GM13977 (cell line): Measurements from ENCODE around the gene SLAIN1.

ENCODE experiments used
- DNase-seq: peaks from one replicate; pipeline ENCODE4 v3.0.0; 2012; ENCODE audit warnings: low spot score
- CTCF ChIP-seq: IDR thresholded peaks from 2 replicates; pipeline ENCODE4 v1.5.1; 2012; ENCODE audit warnings: mild to moderate bottlenecking, control low read depth; ENCODE audit not compliant: insufficient read depth; ENCODE audit errors: extremely low read depth, missing control alignments
- in situ Hi-C: fragments of 300-500 bp; cut with MboI; formaldehyde crosslinking; loops from one replicate; pipeline ENCODE4 v1.12.0; 2022; ENCODE audit warnings: low sequenced_read_pairs, low pct_unique_long_range_greater_than_20kb, mixed read lengths, inconsistent platforms; ENCODE audit not compliant: unreplicated experiment

Gene SLAIN1

GRCh38 chr13:77800219-77800618 is 102.7 kb downstream of the SLAIN1 start:
- TF ChIP-seq CTCF, result no peak
- DNase-seq, result no peak
- in situ Hi-C loops, result no loop called here

DNA sequence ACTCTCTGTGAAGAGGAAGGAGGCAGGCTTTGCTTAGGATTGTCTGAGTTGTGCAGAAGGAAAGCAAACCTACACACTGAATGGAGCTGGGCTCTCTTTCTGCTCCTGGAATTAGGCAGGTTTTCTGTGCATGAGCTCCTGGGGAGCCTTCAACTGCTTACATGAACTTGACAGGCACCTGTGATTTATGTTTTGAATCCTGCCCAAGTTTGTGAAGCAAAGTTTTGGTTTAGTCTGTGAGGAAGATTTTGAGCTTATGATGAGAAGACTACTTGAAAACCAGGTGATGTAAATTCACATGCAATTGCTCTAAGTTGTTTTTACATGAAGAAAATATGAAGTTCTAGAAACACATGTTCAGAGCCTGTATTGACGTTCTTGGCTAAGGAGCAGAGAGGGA is 109.0 kb downstream of the SLAIN1 start:
- in situ Hi-C loops, result no loop called here
- TF ChIP-seq CTCF, result no peak

DNA sequence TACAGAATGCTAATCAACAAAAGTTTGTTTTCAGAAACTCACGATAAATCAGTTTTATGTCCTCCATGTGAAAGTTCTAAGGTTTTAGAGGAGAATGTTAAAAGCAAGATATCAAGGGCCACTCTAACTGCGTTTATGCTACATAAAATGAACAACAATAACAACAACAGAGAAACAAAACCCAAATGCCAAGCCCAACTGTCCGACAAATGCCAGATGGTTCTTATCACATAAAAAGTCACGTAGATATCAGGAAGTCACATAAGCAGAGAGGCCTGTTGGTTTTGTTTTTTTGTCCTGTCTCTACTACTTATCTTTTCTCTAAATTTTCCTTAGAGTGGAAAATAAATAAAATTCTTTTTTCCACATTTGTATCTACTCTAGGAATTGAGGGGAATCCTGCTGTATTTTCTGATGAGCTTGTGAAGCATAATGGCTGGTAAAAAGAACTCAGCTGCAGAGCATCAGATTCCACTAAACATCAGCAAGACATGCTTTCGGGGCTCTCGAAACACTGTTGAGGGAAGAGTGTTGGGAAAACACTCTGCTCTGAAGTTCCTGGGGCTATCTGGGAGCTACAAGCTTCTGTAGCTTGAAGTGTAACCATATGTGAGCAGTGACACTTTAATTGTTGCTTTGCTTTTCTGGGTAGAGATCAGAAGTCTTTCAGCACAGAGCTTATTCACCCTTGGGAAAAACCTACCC is 110.1 kb downstream of the SLAIN1 start:
- in situ Hi-C loops, result no loop called here
- no peak for DNase-seq
- no peak for TF ChIP-seq CTCF

More for the DNA sequence above, 109.0 kb downstream of the SLAIN1 start:
- no peak for DNase-seq

- in situ Hi-C loops, result no loop called here
- peak; percentile 15 for DNase-seq
- TF ChIP-seq CTCF, result peak; percentile 63
Observed at GRCh38 chr13:77810430-77810829, 112.9 kb downstream of the SLAIN1 start.

GRCh38 chr13:77810878-77811277 is 113.4 kb downstream of the SLAIN1 start:
- in situ Hi-C loops, result no loop called here
- DNase-seq, result no peak
- TF ChIP-seq CTCF, result no peak

DNA sequence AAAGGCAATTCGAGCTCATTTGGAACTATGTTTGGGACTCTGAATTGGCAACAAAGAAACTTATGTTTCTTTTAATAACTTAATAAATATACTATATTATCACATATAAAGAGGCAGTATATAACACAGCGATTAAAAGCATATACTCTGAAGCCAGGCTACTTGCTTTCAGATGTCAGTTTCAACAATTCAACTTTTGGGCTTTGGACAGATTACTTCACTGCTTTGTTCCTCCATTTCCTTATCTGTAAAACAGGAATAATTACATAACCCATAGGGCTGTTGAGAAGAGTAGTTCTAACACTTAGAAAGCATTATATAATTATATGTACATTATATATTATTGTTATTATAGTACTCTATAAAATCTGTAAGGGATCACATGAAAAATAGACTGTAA is 113.9 kb downstream of the SLAIN1 start:
- no peak for TF ChIP-seq CTCF
- no peak for DNase-seq
- in situ Hi-C loops, result no loop called here
